GM12865 (cell line): ENCODE measurements around the gene LPAR6.
"Not testable (repeated sequence)": the region's sequence is repeated elsewhere in the genome, so short reads cannot be mapped to it uniquely, and the experiment has no call there.

Experiments
- DNase-seq: peaks from one replicate; pipeline ENCODE4 v3.0.0; 2010; ENCODE audit warnings: low read depth
- H3K4me3 ChIP-seq: 2 replicates; pipeline ENCODE4 v1.5.1; 2011; ENCODE audit warnings: mild to moderate bottlenecking, low read depth, low read length, control low read depth
- TF ChIP-seq, protein P1 (sequence below): IDR thresholded peaks from 2 replicates; pipeline ENCODE4 v1.5.1; 2011; ENCODE audit warnings: low read length, control low read depth, low read depth, inconsistent platforms; ENCODE audit not compliant: insufficient read depth; ENCODE audit errors: missing control alignments

LPAR6 gene, protein sequence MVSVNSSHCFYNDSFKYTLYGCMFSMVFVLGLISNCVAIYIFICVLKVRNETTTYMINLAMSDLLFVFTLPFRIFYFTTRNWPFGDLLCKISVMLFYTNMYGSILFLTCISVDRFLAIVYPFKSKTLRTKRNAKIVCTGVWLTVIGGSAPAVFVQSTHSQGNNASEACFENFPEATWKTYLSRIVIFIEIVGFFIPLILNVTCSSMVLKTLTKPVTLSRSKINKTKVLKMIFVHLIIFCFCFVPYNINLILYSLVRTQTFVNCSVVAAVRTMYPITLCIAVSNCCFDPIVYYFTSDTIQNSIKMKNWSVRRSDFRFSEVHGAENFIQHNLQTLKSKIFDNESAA

DNA sequence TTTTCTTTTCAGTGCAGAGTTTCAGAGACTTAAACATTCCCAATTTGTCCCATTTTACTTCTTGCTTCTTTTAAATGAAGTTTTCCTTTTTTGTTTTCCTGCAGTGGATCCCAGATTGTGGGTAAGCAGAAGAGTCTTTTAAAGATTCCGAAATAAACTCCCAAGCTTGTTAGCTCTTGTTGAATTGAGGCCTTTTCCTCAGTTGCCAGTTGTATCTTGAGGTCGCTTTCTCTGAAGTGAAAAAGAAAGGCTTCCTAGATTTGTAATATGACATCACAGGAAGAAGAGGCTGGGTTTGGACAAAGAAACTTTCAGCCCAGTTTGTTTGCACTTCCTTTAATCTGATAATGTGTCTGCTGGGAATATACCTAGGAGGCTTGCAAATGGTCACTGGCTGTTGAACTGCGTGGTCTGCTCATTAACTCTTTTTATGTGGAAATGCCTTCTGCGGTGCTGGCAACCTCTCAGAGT, at the start of gene LPAR6:
Gene LPAR6 (minus strand): TSS at position 233 of the 471 bp plus-strand sequence. CDS start 690 bp downstream, outside the sequence.
- TF ChIP-seq, protein P1, sequence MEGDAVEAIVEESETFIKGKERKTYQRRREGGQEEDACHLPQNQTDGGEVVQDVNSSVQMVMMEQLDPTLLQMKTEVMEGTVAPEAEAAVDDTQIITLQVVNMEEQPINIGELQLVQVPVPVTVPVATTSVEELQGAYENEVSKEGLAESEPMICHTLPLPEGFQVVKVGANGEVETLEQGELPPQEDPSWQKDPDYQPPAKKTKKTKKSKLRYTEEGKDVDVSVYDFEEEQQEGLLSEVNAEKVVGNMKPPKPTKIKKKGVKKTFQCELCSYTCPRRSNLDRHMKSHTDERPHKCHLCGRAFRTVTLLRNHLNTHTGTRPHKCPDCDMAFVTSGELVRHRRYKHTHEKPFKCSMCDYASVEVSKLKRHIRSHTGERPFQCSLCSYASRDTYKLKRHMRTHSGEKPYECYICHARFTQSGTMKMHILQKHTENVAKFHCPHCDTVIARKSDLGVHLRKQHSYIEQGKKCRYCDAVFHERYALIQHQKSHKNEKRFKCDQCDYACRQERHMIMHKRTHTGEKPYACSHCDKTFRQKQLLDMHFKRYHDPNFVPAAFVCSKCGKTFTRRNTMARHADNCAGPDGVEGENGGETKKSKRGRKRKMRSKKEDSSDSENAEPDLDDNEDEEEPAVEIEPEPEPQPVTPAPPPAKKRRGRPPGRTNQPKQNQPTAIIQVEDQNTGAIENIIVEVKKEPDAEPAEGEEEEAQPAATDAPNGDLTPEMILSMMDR: no peak
- no peak for DNase-seq
- no peak within 1 kb of the TSS for H3K4me3 ChIP-seq

DNA sequence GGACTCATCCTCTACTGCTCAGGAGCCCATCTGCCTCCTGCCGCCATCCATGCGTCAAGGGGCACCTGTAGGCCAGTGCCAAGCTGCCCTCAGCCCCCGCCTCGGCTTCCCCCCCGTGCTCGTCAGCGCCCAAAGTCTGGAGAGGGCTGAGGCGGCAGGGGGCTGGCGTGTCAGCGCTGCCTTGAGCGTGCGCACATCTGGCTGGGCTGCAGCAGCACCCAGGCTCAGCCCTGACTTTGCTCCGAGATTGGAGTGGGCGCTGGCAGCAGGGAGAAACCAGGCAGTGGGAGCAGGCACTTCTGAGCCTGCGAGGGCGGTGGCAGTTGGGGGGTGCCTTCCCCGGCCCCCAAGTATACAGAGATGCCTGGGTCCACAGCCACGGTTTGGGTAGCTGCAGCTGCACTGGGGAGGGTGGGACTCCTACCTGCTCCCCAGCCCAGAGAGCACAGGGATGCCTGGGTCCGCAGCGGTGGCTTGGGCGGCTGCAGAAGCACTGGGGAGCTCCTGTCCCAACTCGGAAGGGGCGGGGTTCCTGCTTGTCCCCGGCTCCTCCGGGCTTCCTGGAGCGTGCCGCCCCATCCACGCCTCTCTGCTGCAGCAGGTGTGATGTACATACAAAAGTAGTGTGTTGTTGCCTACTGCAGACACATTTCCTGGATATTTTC, 44.8 kb upstream of the LPAR6 start:
- TF ChIP-seq, protein P1: no peak
- no peak overlapping the region for H3K4me3 ChIP-seq
- DNase-seq: no peak

DNA sequence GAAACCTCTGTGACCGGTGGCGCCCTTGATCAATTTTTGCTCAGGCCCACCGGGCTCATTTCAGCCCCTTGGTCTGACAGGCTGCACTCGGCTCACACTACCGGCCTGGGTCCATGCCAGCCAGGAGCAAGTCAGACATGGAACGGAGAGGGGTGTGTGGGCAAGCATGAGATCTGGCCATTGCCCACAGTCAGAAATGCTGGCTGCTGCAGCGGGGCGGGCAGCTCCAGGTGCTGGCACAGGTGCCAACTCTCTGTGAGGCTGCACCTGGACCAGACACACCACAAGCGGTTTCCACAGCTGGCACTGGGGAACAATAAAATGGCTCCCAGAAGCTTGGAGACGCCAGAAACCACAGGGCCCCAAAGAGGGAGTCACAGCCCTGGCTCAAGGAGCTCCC, 43.6 kb upstream of the LPAR6 start:
- DNase-seq: no peak
- TF ChIP-seq, protein P1: no peak
- H3K4me3 ChIP-seq: no peak overlapping the region

DNA sequence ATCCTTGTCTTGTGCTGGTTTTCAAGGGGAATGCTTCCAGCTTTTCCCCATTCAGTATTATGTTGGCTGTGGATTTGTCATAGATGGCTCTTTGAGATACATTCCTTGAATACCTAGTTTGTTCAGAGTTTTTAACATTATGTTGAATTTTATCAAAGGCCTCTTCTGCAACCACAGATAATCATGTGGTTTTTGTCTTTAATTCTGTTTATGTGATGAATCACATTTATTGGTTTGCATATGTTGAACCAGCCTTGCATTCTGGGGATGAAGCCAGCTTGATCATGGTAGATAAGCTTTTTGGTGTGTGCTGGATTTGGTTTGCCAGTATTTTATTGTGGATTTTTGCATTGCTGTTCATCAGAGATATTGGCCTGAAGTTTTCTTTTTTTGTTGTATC, 38.3 kb upstream of the LPAR6 start:
- DNase-seq, H3K4me3 ChIP-seq: not testable (repeated sequence)

DNA sequence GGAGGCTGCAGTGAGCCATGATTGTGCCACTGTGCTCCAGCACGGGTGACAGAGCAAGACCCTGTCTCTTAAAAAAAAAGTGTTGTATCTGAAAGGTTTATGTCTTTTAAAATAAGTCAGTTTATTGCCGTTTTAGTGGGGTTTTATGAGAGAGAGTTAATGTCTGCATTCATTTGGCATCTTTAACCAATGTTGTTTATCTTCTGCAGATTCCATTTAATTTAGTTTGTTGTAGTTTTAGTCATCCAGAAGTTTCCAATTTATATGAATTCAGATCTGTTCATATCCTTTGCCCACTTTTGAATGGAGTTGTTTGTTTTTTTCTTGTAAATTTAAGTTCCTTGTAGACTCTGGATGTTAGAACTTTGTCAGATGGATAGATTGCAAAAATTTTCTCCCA, 36.7 kb upstream of the LPAR6 start:
- no peak for DNase-seq
- H3K4me3 ChIP-seq: no peak overlapping the region
- TF ChIP-seq, protein P1: no peak

DNA sequence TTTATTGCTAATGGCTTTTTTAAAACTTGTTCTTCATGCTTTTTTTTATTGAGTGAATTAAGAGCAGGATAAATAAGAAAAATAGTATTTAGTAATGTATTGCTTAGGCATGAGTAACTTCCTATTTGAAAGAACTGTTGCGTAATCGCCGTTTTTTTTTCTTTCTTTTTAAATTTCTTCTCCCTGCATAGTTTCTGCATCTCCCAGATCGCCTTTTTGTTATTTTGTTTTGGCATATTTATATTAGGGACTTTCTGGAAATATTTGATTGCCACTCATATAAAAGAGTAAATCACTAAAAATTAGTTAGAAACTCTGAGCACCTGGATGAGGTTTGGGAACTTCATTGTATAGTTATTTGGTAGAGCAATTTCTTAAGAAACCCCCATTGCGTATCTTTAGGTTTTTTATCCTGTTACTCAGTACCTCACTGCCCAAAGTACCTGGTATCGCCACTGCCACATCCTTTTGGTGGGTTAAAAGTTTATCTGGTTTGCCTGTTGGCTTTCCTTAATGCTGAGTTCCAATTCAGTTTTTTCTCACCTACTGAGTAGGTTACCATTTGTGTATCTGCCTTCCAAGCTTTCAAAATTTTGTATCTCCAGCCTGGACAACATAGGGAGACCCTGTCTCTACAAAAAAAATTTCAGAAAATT, 36.2 kb upstream of the LPAR6 start:
- TF ChIP-seq, protein P1: no peak

DNA sequence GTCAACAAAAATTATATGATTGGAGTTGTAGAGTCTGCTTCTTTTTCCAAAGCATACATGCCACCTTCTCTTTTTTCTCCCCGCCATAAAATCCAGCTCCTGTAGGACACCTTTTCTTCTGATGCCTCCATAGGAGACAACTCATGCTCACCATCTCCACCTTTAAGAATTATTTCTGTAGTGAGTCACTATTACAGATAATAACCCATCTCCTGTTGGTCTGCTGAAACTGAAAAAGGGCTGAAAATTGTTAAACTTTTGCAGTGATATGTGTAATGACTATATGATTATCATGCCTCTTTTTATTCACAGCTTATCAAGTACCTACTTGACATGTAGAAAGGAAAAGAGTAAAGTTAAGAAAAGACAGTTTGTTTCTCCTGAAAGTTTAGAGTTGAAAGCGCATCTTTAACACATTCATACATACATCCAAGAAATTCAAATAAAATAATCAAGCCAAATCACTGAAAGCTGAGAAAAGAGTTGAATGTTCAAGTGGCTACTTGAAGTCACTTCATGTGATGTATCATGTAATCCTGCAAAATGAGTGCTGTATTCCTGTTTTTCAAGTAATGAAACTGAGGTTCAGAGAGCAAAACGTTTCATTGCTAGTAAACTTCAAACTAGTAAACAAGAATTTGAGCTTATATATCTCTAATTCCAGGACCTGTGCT, 35.5 kb upstream of the LPAR6 start:
- DNase-seq: no peak
- TF ChIP-seq, protein P1: no peak

More for the DNA sequence above, 36.2 kb upstream of the LPAR6 start:
- H3K4me3 ChIP-seq: no peak overlapping the region
- DNase-seq: no peak

More for the DNA sequence above, 35.5 kb upstream of the LPAR6 start:
- H3K4me3 ChIP-seq: no peak overlapping the region
